Loucy (cell line): Measurements from ENCODE around the gene PRSS21.

Experiments used
- CTCF ChIP-seq: fragments of 200-600 bp; sonication (generic); conservative IDR thresholded peaks from 2 replicates; pipeline ENCODE4 v1.5.1; 2014; ENCODE audit warnings: mild to moderate bottlenecking, antibody characterized with exemption, low read length
- EZH2phosphoT487 ChIP-seq: fragments of 200-600 bp; IDR thresholded peaks from 2 replicates; pipeline ENCODE4 v1.6.1; 2018; ENCODE audit warnings: antibody characterized with exemption, mild to moderate bottlenecking, moderate library complexity, borderline replicate concordance

GRCh38 chr16:2828521-2828840 is 11.4 kb downstream of the PRSS21 start:
- TF ChIP-seq CTCF (no peak), EZH2phosphoT487 (no peak)
